Measurements from ENCODE around the gene ATP9B.

DNA sequence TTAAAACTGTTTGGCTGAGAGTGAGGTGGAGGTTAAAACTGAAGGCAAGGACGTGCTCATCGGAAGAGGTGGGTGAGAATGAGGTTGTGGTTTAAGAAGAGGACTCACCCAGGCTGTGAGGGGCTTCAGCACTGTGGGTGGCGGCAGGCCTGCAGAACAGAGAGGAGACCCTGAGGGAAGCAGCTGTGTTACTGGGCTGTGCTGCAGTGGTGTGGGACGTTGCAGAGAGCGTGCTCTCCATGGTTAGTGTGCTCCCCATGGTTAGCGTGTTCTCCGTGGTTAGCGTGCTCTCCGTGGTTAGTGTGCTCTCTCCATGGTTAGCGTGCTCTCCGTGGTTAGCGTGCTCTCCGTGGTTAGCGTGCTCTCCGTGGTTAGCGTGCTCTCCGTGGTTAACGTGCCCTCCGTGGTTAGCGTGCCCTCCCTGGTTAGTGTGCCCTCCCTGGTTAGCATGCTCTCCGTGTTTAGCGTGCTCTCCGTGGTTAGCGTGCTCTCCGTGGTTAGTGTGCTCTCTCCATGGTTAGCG is 258.1 kb downstream of the ATP9B start:
- TF ChIP-seq POLR2AphosphoS5 (IDR thresholded peaks at IDR 0.05; ENCODE audit: low read depth, low read length) (no peak), CTCF (IDR thresholded peaks at IDR 0.05) (no peak), TCF7L2 (IDR thresholded peaks at IDR 0.05; ENCODE audit: low read depth, low read length) (no peak), SIN3A (IDR thresholded peaks at IDR 0.05; ENCODE audit: borderline replicate concordance, insufficient read depth, low read depth, low read length) (no peak)
- TF ChIP-seq, protein P1, sequence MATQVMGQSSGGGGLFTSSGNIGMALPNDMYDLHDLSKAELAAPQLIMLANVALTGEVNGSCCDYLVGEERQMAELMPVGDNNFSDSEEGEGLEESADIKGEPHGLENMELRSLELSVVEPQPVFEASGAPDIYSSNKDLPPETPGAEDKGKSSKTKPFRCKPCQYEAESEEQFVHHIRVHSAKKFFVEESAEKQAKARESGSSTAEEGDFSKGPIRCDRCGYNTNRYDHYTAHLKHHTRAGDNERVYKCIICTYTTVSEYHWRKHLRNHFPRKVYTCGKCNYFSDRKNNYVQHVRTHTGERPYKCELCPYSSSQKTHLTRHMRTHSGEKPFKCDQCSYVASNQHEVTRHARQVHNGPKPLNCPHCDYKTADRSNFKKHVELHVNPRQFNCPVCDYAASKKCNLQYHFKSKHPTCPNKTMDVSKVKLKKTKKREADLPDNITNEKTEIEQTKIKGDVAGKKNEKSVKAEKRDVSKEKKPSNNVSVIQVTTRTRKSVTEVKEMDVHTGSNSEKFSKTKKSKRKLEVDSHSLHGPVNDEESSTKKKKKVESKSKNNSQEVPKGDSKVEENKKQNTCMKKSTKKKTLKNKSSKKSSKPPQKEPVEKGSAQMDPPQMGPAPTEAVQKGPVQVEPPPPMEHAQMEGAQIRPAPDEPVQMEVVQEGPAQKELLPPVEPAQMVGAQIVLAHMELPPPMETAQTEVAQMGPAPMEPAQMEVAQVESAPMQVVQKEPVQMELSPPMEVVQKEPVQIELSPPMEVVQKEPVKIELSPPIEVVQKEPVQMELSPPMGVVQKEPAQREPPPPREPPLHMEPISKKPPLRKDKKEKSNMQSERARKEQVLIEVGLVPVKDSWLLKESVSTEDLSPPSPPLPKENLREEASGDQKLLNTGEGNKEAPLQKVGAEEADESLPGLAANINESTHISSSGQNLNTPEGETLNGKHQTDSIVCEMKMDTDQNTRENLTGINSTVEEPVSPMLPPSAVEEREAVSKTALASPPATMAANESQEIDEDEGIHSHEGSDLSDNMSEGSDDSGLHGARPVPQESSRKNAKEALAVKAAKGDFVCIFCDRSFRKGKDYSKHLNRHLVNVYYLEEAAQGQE (IDR thresholded peaks at IDR 0.05; ENCODE audit: insufficient read depth in 1 of 2, low read depth in 2 of 2, low read length in 1 of 2): no peak

Measured in Panc1 (cell line).